Measurements from ENCODE around the gene SHOX. TPM values are rescaled to one million over a fixed set of nuclear protein-coding genes. Genes with fewer than 3 reads are reported as not detected.
A peak's percentile ranks its signal among the peaks of the same experiment; 100 is the strongest.

Gene SHOX
- total RNA-seq, 1 donor from 2014 or later: not detected

DNA sequence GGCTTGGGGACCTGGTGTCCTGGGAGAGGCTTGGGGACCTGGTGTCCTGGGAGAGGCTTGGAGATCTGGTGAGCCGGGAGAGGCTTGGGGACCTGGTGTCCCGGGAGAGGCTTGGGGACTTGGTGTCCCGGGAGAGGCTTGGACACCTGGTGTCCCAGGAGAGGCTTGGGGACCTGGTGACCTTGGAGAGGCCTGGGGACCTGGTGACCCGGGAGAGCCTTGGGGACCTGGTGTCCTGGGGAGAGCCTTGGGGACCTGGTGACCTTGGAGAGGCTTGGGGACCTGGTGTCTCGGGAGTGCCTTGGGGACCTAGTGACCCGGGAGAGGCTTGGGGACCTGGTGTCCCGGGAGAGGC, 12.6 kb downstream of the SHOX start:
- no peaks in the 10 kb centered on the region for H3K4me1 Mint-ChIP-seq (ENCODE audit: unreplicated experiment)
- no peak overlapping the region for H3K27ac Mint-ChIP-seq
- H3K36me3 Mint-ChIP-seq: no peaks in the 10 kb centered on the region
- no peaks in the 10 kb centered on the region for H3K9me3 Mint-ChIP-seq
- no peak overlapping the region for H3K4me3 Mint-ChIP-seq
- peak; percentile 51 for DNase-seq (ENCODE audit: extremely low spot score, unreplicated experiment)
- TF ChIP-seq, protein P1, sequence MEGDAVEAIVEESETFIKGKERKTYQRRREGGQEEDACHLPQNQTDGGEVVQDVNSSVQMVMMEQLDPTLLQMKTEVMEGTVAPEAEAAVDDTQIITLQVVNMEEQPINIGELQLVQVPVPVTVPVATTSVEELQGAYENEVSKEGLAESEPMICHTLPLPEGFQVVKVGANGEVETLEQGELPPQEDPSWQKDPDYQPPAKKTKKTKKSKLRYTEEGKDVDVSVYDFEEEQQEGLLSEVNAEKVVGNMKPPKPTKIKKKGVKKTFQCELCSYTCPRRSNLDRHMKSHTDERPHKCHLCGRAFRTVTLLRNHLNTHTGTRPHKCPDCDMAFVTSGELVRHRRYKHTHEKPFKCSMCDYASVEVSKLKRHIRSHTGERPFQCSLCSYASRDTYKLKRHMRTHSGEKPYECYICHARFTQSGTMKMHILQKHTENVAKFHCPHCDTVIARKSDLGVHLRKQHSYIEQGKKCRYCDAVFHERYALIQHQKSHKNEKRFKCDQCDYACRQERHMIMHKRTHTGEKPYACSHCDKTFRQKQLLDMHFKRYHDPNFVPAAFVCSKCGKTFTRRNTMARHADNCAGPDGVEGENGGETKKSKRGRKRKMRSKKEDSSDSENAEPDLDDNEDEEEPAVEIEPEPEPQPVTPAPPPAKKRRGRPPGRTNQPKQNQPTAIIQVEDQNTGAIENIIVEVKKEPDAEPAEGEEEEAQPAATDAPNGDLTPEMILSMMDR (conservative IDR thresholded peaks at IDR 0.05): no peak
- peaks cover 77% of the 10 kb centered on the region for H3K27me3 Mint-ChIP-seq

DNA sequence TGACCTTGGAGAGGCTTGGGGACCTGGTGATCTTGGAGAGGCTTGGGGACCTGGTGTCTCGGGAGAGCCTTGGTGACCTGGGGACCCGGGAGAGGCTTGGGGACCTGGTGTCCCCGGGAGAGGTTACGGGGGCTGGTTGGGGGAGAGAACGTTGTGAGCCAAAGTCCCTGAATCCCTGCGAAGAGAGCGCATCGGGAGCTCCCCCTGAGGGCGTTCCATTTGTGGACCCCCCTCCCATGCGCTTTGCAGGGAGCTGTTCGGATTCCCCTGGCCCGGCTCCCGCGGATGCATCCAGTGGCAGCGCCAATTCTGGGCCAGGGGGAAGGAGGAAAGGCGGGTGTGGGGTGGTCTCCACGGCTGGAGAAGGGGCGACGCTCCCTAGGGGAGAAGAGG, 13.3 kb downstream of the SHOX start:
- peak; percentile 51 for DNase-seq (ENCODE audit: extremely low spot score, unreplicated experiment)
- no peaks in the 10 kb centered on the region for H3K9me3 Mint-ChIP-seq
- H3K4me1 Mint-ChIP-seq (ENCODE audit: unreplicated experiment): no peaks in the 10 kb centered on the region
- H3K27me3 Mint-ChIP-seq: peaks cover 77% of the 10 kb centered on the region
- no peak overlapping the region for H3K27ac Mint-ChIP-seq
- H3K36me3 Mint-ChIP-seq: no peaks in the 10 kb centered on the region
- no peak overlapping the region for H3K4me3 Mint-ChIP-seq
- TF ChIP-seq, protein P1 (conservative IDR thresholded peaks at IDR 0.05): no peak

DNA sequence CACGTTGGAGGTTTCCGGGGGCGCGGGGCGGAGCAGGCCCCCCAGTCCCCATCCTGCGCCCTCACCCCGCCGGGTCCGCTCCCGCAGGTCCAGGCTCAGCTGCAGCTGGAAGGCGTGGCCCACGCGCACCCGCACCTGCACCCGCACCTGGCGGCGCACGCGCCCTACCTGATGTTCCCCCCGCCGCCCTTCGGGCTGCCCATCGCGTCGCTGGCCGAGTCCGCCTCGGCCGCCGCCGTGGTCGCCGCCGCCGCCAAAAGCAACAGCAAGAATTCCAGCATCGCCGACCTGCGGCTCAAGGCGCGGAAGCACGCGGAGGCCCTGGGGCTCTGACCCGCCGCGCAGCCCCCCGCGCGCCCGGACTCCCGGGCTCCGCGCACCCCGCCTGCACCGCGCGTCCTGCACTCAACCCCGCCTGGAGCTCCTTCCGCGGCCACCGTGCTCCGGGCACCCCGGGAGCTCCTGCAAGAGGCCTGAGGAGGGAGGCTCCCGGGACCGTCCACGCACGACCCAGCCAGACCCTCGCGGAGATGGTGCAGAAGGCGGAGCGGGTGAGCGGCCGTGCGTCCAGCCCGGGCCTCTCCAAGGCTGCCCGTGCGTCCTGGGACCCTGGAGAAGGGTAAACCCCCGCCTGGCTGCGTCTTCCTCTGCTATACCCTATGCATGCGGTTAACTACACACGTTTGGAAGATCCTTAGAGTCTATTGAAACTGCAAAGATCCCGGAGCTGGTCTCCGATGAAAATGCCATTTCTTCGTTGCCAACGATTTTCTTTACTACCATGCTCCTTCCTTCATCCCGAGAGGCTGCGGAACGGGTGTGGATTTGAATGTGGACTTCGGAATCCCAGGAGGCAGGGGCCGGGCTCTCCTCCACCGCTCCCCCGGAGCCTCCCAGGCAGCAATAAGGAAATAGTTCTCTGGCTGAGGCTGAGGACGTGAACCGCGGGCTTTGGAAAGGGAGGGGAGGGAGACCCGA, 14.0 kb downstream of the SHOX start:
- TF ChIP-seq, protein P1 (conservative IDR thresholded peaks at IDR 0.05): no peak
- H3K27ac Mint-ChIP-seq: no peak overlapping the region
- H3K4me1 Mint-ChIP-seq (ENCODE audit: unreplicated experiment): no peaks in the 10 kb centered on the region
- no peaks in the 10 kb centered on the region for H3K9me3 Mint-ChIP-seq
- no peaks in the 10 kb centered on the region for H3K36me3 Mint-ChIP-seq
- peak overlapping the region; percentile 80 for H3K4me3 Mint-ChIP-seq
- peaks cover 77% of the 10 kb centered on the region for H3K27me3 Mint-ChIP-seq
- DNase-seq (ENCODE audit: extremely low spot score, unreplicated experiment): peak; percentile 68

DNA sequence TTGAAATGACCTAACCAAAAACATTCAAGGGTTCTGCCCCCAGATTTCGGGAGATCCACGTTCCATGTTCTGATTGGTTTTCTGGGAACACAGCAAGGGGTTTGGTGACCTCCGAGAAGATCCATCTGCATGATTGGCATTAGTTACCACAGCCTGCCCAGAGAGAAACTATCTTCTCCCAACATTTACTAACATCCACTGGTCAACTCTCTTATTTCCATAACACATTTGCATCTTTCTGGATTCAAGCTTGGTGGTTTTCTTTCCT, 15.6 kb downstream of the SHOX start:
- DNase-seq (ENCODE audit: extremely low spot score, unreplicated experiment): no peak
- H3K36me3 Mint-ChIP-seq: no peaks in the 10 kb centered on the region
- no peak overlapping the region for H3K27ac Mint-ChIP-seq
- H3K9me3 Mint-ChIP-seq: no peaks in the 10 kb centered on the region
- TF ChIP-seq, protein P1 (conservative IDR thresholded peaks at IDR 0.05): no peak
- H3K4me1 Mint-ChIP-seq (ENCODE audit: unreplicated experiment): no peaks in the 10 kb centered on the region
- H3K4me3 Mint-ChIP-seq: peak overlapping the region; percentile 32
- peaks cover 72% of the 10 kb centered on the region for H3K27me3 Mint-ChIP-seq

DNA sequence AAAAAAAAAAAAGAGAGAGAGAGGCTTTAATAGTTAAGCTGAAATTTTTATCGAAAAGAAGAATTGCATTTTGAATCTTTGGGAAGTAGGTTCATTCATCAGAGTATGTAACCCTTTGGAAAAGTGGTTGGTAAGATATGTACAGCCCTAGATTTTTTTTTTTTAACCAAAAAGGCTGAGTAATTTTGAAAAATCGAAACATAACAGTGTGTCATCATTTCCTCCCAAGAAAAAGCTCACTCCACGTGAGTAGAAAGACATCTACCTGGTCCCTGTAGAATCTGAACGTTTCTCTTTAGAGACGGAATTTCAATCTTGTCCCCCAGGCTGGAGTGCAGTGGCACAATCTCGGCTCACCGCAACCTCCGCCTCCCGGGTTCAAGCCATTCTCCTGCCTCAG, 16.2 kb downstream of the SHOX start:
- DNase-seq (ENCODE audit: extremely low spot score, unreplicated experiment): no peak
- no peak overlapping the region for H3K4me3 Mint-ChIP-seq
- no peaks in the 10 kb centered on the region for H3K36me3 Mint-ChIP-seq
- no peaks in the 10 kb centered on the region for H3K9me3 Mint-ChIP-seq
- TF ChIP-seq, protein P1 (conservative IDR thresholded peaks at IDR 0.05): no peak
- H3K4me1 Mint-ChIP-seq (ENCODE audit: unreplicated experiment): no peaks in the 10 kb centered on the region
- H3K27me3 Mint-ChIP-seq: peaks cover 68% of the 10 kb centered on the region
- no peak overlapping the region for H3K27ac Mint-ChIP-seq
